ENCODE data around the gene GPAM. TPM values are rescaled to one million over a fixed set of nuclear protein-coding genes. Genes with fewer than 3 reads are reported as not detected.

GPAM gene
- total RNA-seq, 1 experiment from 2014 or later: 12.2 TPM

GRCh38 chr10:112145263-112145662 is 38.3 kb downstream of the GPAM start (continued):
- TF ChIP-seq ATF1 (CRISPR knock-in tag; IDR thresholded peaks at IDR 0.05) (no peak), SP1 (CRISPR knock-in tag; conservative IDR thresholded peaks at IDR 0.05) (no peak), TEAD1 (CRISPR knock-in tag; IDR thresholded peaks at IDR 0.05) (no peak), GABPB1 (CRISPR knock-in tag; IDR thresholded peaks at IDR 0.05) (no peak), PRRX2 (CRISPR knock-in tag; IDR thresholded peaks at IDR 0.05) (no peak)

- TF ChIP-seq ERG (CRISPR knock-in tag; IDR thresholded peaks at IDR 0.05): no peak
- TF ChIP-seq ZSCAN18 (CRISPR knock-in tag; IDR thresholded peaks at IDR 0.05): no peak
- no peak for TF ChIP-seq MXD4 (CRISPR knock-in tag; IDR thresholded peaks at IDR 0.05; ENCODE audit: borderline replicate concordance)
- no peak for TF ChIP-seq IRF1 (CRISPR knock-in tag; IDR thresholded peaks at IDR 0.05)
- no peak for TF ChIP-seq MLX (CRISPR knock-in tag; IDR thresholded peaks at IDR 0.05)
- no peak for TF ChIP-seq GTF2I (CRISPR knock-in tag; conservative IDR thresholded peaks at IDR 0.05)
- no peak for TF ChIP-seq FOXJ3 (CRISPR knock-in tag; IDR thresholded peaks at IDR 0.05; ENCODE audit: borderline replicate concordance)
- TF ChIP-seq NR3C1 (CRISPR knock-in tag; conservative IDR thresholded peaks at IDR 0.05; ENCODE audit: low read depth): no peak
- TF ChIP-seq CBFB (CRISPR knock-in tag; IDR thresholded peaks at IDR 0.05; ENCODE audit: low read depth): no peak
- no peak for TF ChIP-seq ETV6 (CRISPR knock-in tag; IDR thresholded peaks at IDR 0.05)
- no peak for TF ChIP-seq IRF2 (CRISPR knock-in tag; IDR thresholded peaks at IDR 0.05; ENCODE audit: borderline replicate concordance, low read depth)
- TF ChIP-seq SMAD4 (CRISPR knock-in tag; IDR thresholded peaks at IDR 0.05): no peak
- no peak for TF ChIP-seq OVOL2 (CRISPR knock-in tag; IDR thresholded peaks at IDR 0.05; ENCODE audit: borderline replicate concordance)
- no peak for TF ChIP-seq ZNF317 (CRISPR knock-in tag; IDR thresholded peaks at IDR 0.05; ENCODE audit: borderline replicate concordance, low read depth)
- Mint-ChIP-seq H3K36me3 (no peaks in the 10 kb centered on the region), H3K9me3 (no peaks in the 10 kb centered on the region), H3K4me1 (peaks cover 4% of the 10 kb centered on the region; the same call in 1 of the 2 replicates), H3K27me3 (ENCODE audit: low read depth) (no peaks in the 10 kb centered on the region), H3K4me3 (no peak overlapping the region), H3K27ac (no peak overlapping the region)
- POLR2A ChIA-PET: no interaction called here
- no peak for ATAC-seq
- no peak for DNase-seq (ENCODE audit: low spot score)
- CTCF ChIA-PET: interaction anchor here (0.7 kb wide), 1 partner anchor 154 kb away, joined by 3 read pairs; no protein-coding TSS in a partner anchor
Measured at GRCh38 chr10:112143420-112143819, 40.1 kb downstream of the GPAM start.

GRCh38 chr10:112141292-112141691 is 42.3 kb downstream of the GPAM start:
- Mint-ChIP-seq H3K9me3 (no peaks in the 10 kb centered on the region), H3K4me3 (no peak overlapping the region), H3K27me3 (ENCODE audit: low read depth) (no peaks in the 10 kb centered on the region; the same call in 1 of the 2 replicates), H3K4me1 (peaks cover 7% of the 10 kb centered on the region; the same call in 1 of the 2 replicates), H3K27ac (no peak overlapping the region), H3K36me3 (no peaks in the 10 kb centered on the region)
- no peak for ATAC-seq
- ChIA-PET POLR2A (interaction anchor here (0.6 kb wide), 1 partner anchor 1682 kb away, joined by 4 read pairs; no protein-coding TSS in a partner anchor), CTCF (interaction anchor here (0.5 to 1.8 kb wide), 5 partner anchors 11 to 502 kb away, joined by 3 to 10 read pairs (median 5); no protein-coding TSS in a partner anchor)
- TF ChIP-seq NR1H2 (CRISPR knock-in tag; IDR thresholded peaks at IDR 0.05) (no peak), E2F1 (CRISPR knock-in tag; IDR thresholded peaks at IDR 0.05) (no peak), IRF1 (CRISPR knock-in tag; IDR thresholded peaks at IDR 0.05) (no peak), JUN (CRISPR knock-in tag; IDR thresholded peaks at IDR 0.05) (no peak)
- no peak for DNase-seq (ENCODE audit: low spot score)

All from WTC11 (cell line).